ENCODE data around the gene IGSF21. TPM values are rescaled to one million over a fixed set of nuclear protein-coding genes. Genes with fewer than 3 reads are reported as not detected.

The IGSF21 gene
- total and polyA plus RNA-seq, 2 of the 8 experiments (the other 6 are each of a cell fraction or from before 2014, with no cell fraction given) = 22.5 to 28.5 TPM

DNA sequence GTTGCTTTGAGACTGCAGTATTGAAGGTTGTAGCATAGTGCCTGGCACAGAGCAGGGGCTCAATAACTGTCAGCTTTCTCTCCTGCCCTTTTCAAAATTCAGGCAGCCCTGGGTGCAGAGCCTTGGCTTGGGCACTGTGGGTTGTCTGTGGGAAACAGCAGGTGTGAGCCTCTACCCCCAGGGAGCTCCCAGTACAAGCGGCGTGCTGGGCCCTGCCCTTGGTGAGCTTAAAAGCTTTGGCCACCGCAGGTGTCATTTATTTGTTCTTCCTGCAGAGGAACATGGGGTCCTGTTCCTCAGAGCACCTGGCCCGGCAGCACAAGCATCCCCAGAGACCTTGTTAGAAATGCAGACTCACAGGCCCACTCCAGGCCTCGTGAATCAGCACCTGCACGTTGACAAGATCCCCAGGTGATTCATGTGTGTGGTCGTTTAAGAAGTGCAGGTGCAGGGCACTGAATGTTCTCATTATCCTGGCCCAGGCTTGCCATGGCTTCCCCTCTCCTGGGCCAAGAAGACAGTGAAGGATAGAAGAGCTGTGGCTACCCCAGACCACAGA lies 29.9 kb upstream of the IGSF21 start:
- Histone ChIP-seq H3K4ac (replicated peaks; ENCODE audit: insufficient read length, low read depth, low read length) (no peak overlapping the region), H3K36me3 (ENCODE audit: control insufficient read depth in 2 of 4, insufficient read depth in 4 of 4, low read length in 3 of 4) (no peaks in the 10 kb centered on the region), H2BK12ac (ENCODE audit: low read depth, low read length) (no peak overlapping the region), H2BK20ac (ENCODE audit: low read length) (no peak overlapping the region), H3K14ac (ENCODE audit: insufficient read length) (no peak overlapping the region), H4K91ac (replicated peaks; ENCODE audit: insufficient read length, low read length) (peak overlapping the region; percentile 32), H2BK120ac (replicated peaks; ENCODE audit: low read depth, low read length) (no peak overlapping the region), H3K4me3 (ENCODE audit: extremely low read depth in 1 of 4, insufficient read depth in 2 of 4, low read depth in 3 of 4, low read length in 4 of 4) (no peak overlapping the region), H2AFZ (ENCODE audit: low read length) (no peak overlapping the region; the same call in 1 of the 2 replicates), H2BK5ac (ENCODE audit: low read depth, low read length) (no peak overlapping the region), H3K27ac (ENCODE audit: low read depth, low read length) (no peak overlapping the region), H4K8ac (ENCODE audit: extremely low read depth, insufficient read depth, low read length) (no peak overlapping the region; the same call in 1 of the 2 replicates), H4K5ac (ENCODE audit: insufficient read length, low read depth, low read length) (no peak overlapping the region), H3K4me2 (ENCODE audit: insufficient read depth in 1 of 2, low read depth in 2 of 2, low read length in 2 of 2) (no peak overlapping the region), H3K56ac (replicated peaks; ENCODE audit: insufficient read length, low read depth, low read length) (no peak overlapping the region), H3K4me1 (replicated peaks in 1 of 4; ENCODE audit: control insufficient read depth in 3 of 4, insufficient read depth in 4 of 4, low read length in 3 of 4) (peaks cover 0 to 7% (median 3%) of the 10 kb centered on the region in 4 experiments; a peak in 2 of 7 replicates), H3K18ac (ENCODE audit: extremely low read depth, low read length) (no peak overlapping the region), H3K23ac (ENCODE audit: insufficient read length) (no peak overlapping the region), H3K9ac (replicated peaks in 1 of 4; ENCODE audit: extremely low read depth in 1 of 4, low read depth in 3 of 4, low read length in 3 of 4) (no peak overlapping the region), H2AK5ac (ENCODE audit: low read depth, low read length) (no peak overlapping the region), H2BK15ac (ENCODE audit: low read length) (no peak overlapping the region), H3K23me2 (ENCODE audit: low read depth, low read length) (no peaks in the 10 kb centered on the region), H3K27me3 (replicated peaks in 1 of 4; ENCODE audit: control insufficient read depth in 3 of 4, extremely low read depth in 1 of 4, insufficient read depth in 3 of 4, low read length in 3 of 4) (peaks cover 0 to 3% (median 0%) of the 10 kb centered on the region in 4 experiments; a peak in 1 of 7 replicates), H3K79me1 (ENCODE audit: low read depth, low read length) (no peaks in the 10 kb centered on the region), H3K9me3 (ENCODE audit: insufficient read depth in 2 of 2, low read depth in 1 of 2, low read length in 1 of 2) (no peaks in the 10 kb centered on the region), H4K20me1 (replicated peaks in 1 of 2; ENCODE audit: control insufficient read depth in 1 of 2, insufficient read depth in 2 of 2, low read length in 2 of 2) (no peaks in the 10 kb centered on the region), H3K79me2 (ENCODE audit: control insufficient read depth in 1 of 2, insufficient read depth in 2 of 2, low read length in 2 of 2) (no peaks in the 10 kb centered on the region)
- 89% methylated on average over 7 of the region's 7 CpGs; no CpG with 5 or more reads in 1 of the 2 experiments for WGBS, 2 experiments (ENCODE audit: extremely low coverage in 1 of 2, insufficient coverage in 1 of 2, insufficient read length in 1 of 2, insufficient replicate concordance in 2 of 2, low coverage in 1 of 2, low lambda C conversion rate in 2 of 2, missing lambda C conversion rate in 1 of 2)
- DNase-seq (ENCODE audit: low read depth in 1 of 2, low spot score in 2 of 2) (no peak), FAIRE-seq (no peak)
- ChIA-PET POLR2A (ENCODE audit: partially characterized antibody) (no interaction called here), CTCF (ENCODE audit: partially characterized antibody) (interaction anchor here (0.9 to 3.4 kb wide), 3 partner anchors 17 to 137 kb away, joined by 3 to 14 read pairs (median 3); no protein-coding TSS in a partner anchor)
- TF ChIP-seq EP300 (IDR thresholded peaks at IDR 0.05; ENCODE audit: borderline replicate concordance in 1 of 2, low read depth in 2 of 2, low read length in 2 of 2) (no peak), RNF2 (IDR thresholded peaks at IDR 0.05; ENCODE audit: borderline replicate concordance, low read depth, low read length, missing control alignments, poor library complexity, severe bottlenecking) (no peak), MAFK (IDR thresholded peaks at IDR 0.05; ENCODE audit: low read depth, low read length) (no peak), POLR2A (IDR thresholded peaks at IDR 0.05; ENCODE audit: control extremely low read depth in 1 of 2, low read depth in 2 of 2, low read length in 2 of 2) (no peak), RBBP5 (IDR thresholded peaks at IDR 0.05; ENCODE audit: borderline replicate concordance, low read depth, low read length) (no peak), GABPA (IDR thresholded peaks at IDR 0.05; ENCODE audit: borderline replicate concordance, insufficient read depth, low read length) (no peak), TAF1 (IDR thresholded peaks at IDR 0.05; ENCODE audit: low read depth, low read length) (no peak), SUZ12 (IDR thresholded peaks at IDR 0.05; ENCODE audit: low read length) (no peak), SP4 (IDR thresholded peaks at IDR 0.05; ENCODE audit: low read length) (no peak), RFX5 (IDR thresholded peaks at IDR 0.05; ENCODE audit: borderline replicate concordance, low read depth, low read length) (no peak), TEAD4 (IDR thresholded peaks at IDR 0.05; ENCODE audit: low read depth, low read length) (no peak), YY1 (IDR thresholded peaks at IDR 0.05; ENCODE audit: low read depth, low read length) (no peak)
- TF ChIP-seq, protein P1, sequence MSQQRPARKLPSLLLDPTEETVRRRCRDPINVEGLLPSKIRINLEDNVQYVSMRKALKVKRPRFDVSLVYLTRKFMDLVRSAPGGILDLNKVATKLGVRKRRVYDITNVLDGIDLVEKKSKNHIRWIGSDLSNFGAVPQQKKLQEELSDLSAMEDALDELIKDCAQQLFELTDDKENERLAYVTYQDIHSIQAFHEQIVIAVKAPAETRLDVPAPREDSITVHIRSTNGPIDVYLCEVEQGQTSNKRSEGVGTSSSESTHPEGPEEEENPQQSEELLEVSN (IDR thresholded peaks at IDR 0.05) = no peak
